Nephron progenitor cell (in vitro differentiated cells): ENCODE results near the gene SHROOM3.

Experiments
- DNase-seq: peaks from one replicate; pipeline ENCODE4 v3.0.0; 2021
- H3K27ac Mint-ChIP-seq: 2 replicates; pipeline ENCODE4 v1.8.0; 2021; ENCODE audit warnings: mild to moderate bottlenecking, moderate library complexity, mixed read lengths
- H3K27me3 Mint-ChIP-seq: 2 replicates; pipeline ENCODE4 v1.8.0; 2021; ENCODE audit warnings: mild to moderate bottlenecking, low read depth, mixed read lengths; ENCODE audit not compliant: poor library complexity
- H3K36me3 Mint-ChIP-seq: 2 replicates; pipeline ENCODE4 v1.8.0; 2021; ENCODE audit warnings: low read depth, mixed read lengths
- H3K4me1 Mint-ChIP-seq: 2 replicates; pipeline ENCODE4 v1.8.0; 2021; ENCODE audit warnings: mixed read lengths
- H3K4me3 Mint-ChIP-seq: 2 replicates; pipeline ENCODE4 v1.8.0; 2021; ENCODE audit warnings: mild to moderate bottlenecking, moderate library complexity, mixed read lengths
- H3K9me3 Mint-ChIP-seq: 2 replicates; pipeline ENCODE4 v1.8.0; 2021; ENCODE audit warnings: mild to moderate bottlenecking, moderate library complexity, mixed read lengths
- TF ChIP-seq, protein P1 (sequence below): fragments of 200-600 bp; sonication (generic); IDR thresholded peaks from 2 replicates; pipeline ENCODE4 v1.5.0; 2021; ENCODE audit warnings: antibody characterized with exemption

Gene SHROOM3

DNA sequence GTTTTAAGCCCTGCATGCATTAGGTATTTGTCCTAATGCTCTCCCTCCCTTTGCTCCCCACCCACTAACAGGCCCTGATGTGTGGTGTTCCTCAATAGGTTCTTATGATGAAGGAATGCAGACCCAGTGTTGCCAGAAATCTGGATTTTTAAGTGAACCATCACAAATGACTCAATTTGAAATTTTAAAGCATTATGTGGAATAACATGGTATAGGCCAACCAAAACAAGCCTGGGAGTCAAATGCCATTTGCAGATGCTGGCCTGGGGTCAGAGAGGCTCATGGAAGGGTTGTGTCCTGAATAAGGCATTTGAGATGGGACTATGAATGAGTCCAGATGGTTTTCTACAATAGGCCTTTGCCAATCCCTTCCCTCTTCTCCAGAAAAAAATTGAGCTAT lies 179.6 kb downstream of the SHROOM3 start:
- H3K4me3 Mint-ChIP-seq = no peak overlapping the region
- no peaks in the 10 kb centered on the region for H3K27me3 Mint-ChIP-seq
- H3K9me3 Mint-ChIP-seq = no peaks in the 10 kb centered on the region
- H3K36me3 Mint-ChIP-seq = peaks cover 26% of the 10 kb centered on the region
- peak overlapping the region; percentile 24 for H3K27ac Mint-ChIP-seq
- TF ChIP-seq, protein P1, sequence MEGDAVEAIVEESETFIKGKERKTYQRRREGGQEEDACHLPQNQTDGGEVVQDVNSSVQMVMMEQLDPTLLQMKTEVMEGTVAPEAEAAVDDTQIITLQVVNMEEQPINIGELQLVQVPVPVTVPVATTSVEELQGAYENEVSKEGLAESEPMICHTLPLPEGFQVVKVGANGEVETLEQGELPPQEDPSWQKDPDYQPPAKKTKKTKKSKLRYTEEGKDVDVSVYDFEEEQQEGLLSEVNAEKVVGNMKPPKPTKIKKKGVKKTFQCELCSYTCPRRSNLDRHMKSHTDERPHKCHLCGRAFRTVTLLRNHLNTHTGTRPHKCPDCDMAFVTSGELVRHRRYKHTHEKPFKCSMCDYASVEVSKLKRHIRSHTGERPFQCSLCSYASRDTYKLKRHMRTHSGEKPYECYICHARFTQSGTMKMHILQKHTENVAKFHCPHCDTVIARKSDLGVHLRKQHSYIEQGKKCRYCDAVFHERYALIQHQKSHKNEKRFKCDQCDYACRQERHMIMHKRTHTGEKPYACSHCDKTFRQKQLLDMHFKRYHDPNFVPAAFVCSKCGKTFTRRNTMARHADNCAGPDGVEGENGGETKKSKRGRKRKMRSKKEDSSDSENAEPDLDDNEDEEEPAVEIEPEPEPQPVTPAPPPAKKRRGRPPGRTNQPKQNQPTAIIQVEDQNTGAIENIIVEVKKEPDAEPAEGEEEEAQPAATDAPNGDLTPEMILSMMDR = no peak
- H3K4me1 Mint-ChIP-seq = peaks cover 58% of the 10 kb centered on the region
- no peak for DNase-seq

DNA sequence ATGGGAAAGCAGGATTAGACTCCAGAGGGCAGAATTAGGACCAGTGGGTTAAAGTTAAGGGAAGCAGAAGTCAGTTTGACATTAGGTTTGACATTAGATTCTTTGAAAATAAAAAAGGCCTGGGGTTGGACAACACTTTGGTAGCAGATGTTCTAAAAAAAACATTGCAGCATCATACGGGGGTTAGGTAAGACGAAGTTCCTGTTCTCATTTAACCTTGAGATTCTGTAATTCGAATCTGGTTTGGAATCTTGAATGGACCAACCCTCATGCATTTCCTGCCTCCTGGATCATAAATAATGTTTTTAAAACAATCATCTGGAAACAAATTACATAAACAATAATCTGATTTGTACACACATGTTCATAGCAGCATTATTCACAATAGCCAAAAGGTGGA lies 181.0 kb downstream of the SHROOM3 start:
- Mint-ChIP-seq H3K36me3 (peaks cover 26% of the 10 kb centered on the region), H3K27me3 (no peaks in the 10 kb centered on the region), H3K27ac (peak overlapping the region; percentile 24), H3K4me3 (no peak overlapping the region), H3K9me3 (no peaks in the 10 kb centered on the region), H3K4me1 (peaks cover 58% of the 10 kb centered on the region)
- no peak for DNase-seq
- TF ChIP-seq, protein P1 = no peak

DNA sequence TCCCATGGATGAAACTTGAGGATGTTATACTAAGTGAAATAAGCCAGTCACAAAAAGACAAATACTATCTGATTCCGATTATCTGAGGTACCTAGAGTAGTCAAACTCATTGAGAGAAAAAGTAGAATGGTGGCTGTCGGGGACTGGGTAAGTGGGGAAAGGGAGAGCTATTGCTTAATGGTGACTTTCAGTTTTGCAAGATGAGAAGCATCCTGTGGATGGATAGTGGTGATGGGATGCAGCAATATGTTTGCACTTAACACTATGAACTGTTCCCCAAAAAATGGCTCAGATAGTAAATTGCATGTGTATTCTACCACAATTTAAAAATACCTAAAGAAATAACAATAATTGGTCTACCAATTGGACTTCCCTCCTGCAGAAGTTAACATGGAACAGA lies 181.5 kb downstream of the SHROOM3 start:
- no peak overlapping the region for H3K27ac Mint-ChIP-seq
- peaks cover 58% of the 10 kb centered on the region for H3K4me1 Mint-ChIP-seq
- TF ChIP-seq, protein P1 = no peak
- no peaks in the 10 kb centered on the region for H3K9me3 Mint-ChIP-seq
- H3K4me3 Mint-ChIP-seq = no peak overlapping the region
- DNase-seq = no peak
- no peaks in the 10 kb centered on the region for H3K27me3 Mint-ChIP-seq
- H3K36me3 Mint-ChIP-seq = peaks cover 26% of the 10 kb centered on the region

DNA sequence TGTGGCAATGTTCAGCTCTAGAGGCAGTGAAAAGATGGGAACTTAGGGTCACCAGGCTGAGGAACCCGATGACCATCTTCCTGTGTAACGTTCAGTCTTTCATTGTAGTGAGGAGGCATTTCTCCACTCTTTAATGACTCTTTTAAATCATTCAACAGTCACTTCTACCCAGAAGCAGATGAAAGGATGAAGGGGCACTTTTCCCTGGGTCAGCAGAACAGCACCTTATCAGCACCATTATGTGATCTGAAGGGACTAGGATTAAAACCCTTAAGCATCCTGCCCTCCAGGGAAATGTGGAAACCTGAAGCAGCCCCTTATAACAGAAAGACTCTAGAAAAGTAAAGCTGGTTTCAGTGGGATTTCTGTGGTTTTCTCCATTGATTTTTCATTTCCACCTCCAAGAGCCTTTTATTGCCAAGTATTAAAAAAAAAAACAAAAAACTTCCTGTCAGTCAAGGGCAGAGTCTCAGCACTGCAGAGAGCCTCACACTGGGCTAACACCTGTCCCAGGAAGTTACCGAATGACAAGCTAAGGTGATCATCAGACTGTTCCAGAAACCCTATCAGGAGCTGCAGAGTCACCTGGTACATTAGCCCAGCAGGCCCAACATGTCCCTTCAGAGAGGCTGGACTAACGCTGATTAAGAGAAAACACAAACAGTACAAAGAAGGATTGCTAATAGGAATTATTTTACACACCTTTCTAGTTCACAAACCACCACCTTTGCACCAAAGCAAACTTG lies 185.9 kb downstream of the SHROOM3 start:
- H3K27ac Mint-ChIP-seq = peak overlapping the region; percentile 77
- H3K27me3 Mint-ChIP-seq = no peaks in the 10 kb centered on the region
- H3K9me3 Mint-ChIP-seq = no peaks in the 10 kb centered on the region

DNA sequence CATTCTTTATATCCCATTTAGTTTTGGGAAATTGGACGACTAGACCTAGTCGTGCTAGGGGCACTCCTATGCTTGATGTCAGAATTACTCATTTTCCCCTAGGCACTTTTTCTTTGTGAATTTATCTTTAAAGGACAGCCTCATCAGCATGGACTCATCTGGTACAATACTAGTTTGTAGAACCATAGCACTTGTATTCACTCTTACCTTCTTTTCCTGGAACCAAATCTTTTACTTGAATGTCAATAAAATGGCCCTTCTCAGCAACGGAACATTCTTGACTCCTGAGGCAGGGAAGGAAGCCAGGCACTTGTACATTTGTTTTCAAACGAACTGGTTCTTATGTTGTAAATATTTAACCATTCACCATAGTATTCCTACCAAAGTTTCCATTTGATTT lies 187.1 kb downstream of the SHROOM3 start:
- H3K27ac Mint-ChIP-seq = peak overlapping the region; percentile 88
- no peaks in the 10 kb centered on the region for H3K27me3 Mint-ChIP-seq
- no peaks in the 10 kb centered on the region for H3K9me3 Mint-ChIP-seq
- DNase-seq = no peak
- H3K4me1 Mint-ChIP-seq = peaks cover 60% of the 10 kb centered on the region
- no peaks in the 10 kb centered on the region for H3K36me3 Mint-ChIP-seq
- H3K4me3 Mint-ChIP-seq = no peak overlapping the region
- TF ChIP-seq, protein P1 = no peak

More for the DNA sequence above, 185.9 kb downstream of the SHROOM3 start:
- TF ChIP-seq, protein P1 = no peak
- Mint-ChIP-seq H3K36me3 (no peaks in the 10 kb centered on the region), H3K4me3 (no peak overlapping the region), H3K4me1 (peaks cover 64% of the 10 kb centered on the region)
- no peak for DNase-seq

DNA sequence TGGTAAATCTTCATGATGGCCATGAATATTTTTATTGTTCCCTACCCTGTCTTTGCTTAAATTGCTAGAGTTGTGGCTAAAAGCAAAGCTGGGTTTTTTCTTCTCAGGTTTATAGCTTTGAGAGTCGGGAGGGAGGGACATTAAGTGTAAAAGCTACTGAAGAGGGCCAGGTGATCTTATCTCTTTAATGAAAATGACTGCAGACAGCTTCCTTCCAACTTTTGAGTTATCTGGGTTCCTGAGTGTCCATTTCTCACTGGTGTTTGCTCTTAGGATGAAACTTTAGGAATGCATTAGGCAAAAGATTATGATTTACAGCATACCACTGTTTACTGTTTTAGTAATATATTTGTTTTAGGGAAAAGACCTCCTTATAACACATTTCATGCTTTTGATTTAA lies 187.7 kb downstream of the SHROOM3 start:
- H3K27me3 Mint-ChIP-seq = no peaks in the 10 kb centered on the region

More for the DNA sequence above, 187.7 kb downstream of the SHROOM3 start:
- no peak for DNase-seq
- TF ChIP-seq, protein P1 = no peak
- peaks cover 60% of the 10 kb centered on the region for H3K4me1 Mint-ChIP-seq
- peak overlapping the region; percentile 14 for H3K27ac Mint-ChIP-seq
- H3K9me3 Mint-ChIP-seq = no peaks in the 10 kb centered on the region
- no peaks in the 10 kb centered on the region for H3K36me3 Mint-ChIP-seq
- H3K4me3 Mint-ChIP-seq = no peak overlapping the region
